Measurements from ENCODE around the gene MGME1. TPM values are rescaled to one million over a fixed set of nuclear protein-coding genes. Genes with fewer than 3 reads are reported as not detected.

The MGME1 gene
- total and polyA plus RNA-seq, 2 of the 13 experiments (the other 11 are each of a cell fraction or from before 2014, with no cell fraction given), result 36.7 to 66.6 TPM

- peaks cover 96% of the 10 kb centered on the region for H3K79me2 ChIP-seq (ENCODE audit: insufficient read depth, low read length)
- peaks cover 1 to 8% of the 10 kb centered on the region in 2 experiments; a peak in 4 of 5 replicates for H3K36me3 ChIP-seq (replicated peaks in 1 of 2; ENCODE audit: control insufficient read depth in 1 of 2, insufficient read depth in 2 of 2, low read length in 2 of 2)
- intact Hi-C loops (cut with micrococcal nuclease; ENCODE audit: unreplicated experiment), result loop anchor here (10.0 kb wide), 1 partner anchor 311 kb away; no protein-coding TSS in a partner anchor
- no peak overlapping the region for H2AFZ ChIP-seq (ENCODE audit: low read length)
- 73% methylated on average over 1 of the region's 1 CpG for WGBS (ENCODE audit: low lambda C conversion rate)
- BruUV-seq (replicated peaks), result no TSS peak
- ATAC-seq, result no peak
- no peaks in the 10 kb centered on the region for H3K9me3 ChIP-seq (ENCODE audit: low read length)
- FAIRE-seq, result no peak
- H3K4me1 ChIP-seq (ENCODE audit: insufficient read depth, low read length), result peaks cover 66% of the 10 kb centered on the region
- H3K27me3 ChIP-seq (ENCODE audit: control insufficient read depth in 1 of 2, insufficient read depth in 2 of 2, low read length in 2 of 2), result no peaks in the 10 kb centered on the region; a peak in 1 of 5 replicates
- H4K20me1 ChIP-seq (ENCODE audit: insufficient read depth, low read length), result peaks cover 82% of the 10 kb centered on the region
- H3K4me2 ChIP-seq (ENCODE audit: low read depth, low read length), result peak overlapping the region; percentile 95
- CTCF ChIA-PET (ENCODE audit: low intra/inter-chr PET ratio, low total read pairs), result no interaction called here
- H3K9ac ChIP-seq (ENCODE audit: insufficient read depth, low read depth, low read length), result peak overlapping the region; percentile 99
- in situ Hi-C loops (cut with HindIII; ENCODE audit: extremely low pct_ligation_motif_present, low pct_unique_long_range_greater_than_20kb), result no loop called here
- H3K27ac ChIP-seq (ENCODE audit: extremely low read length, insufficient read depth, low read length), result peak overlapping the region; percentile 97
- POLR2A ChIA-PET, result interaction anchor here (0.8 to 3.2 kb wide), 6 partner anchors 18 to 394 kb away, joined by 3 to 17 read pairs (median 4); partner anchors contain the start of genes DSTN, KAT14, PET117 and RRBP1
- no peak for DNase-seq (ENCODE audit: low spot score)
- peak overlapping the region; percentile 89 to 95 (median 89); a peak in 5 of 6 replicates for H3K4me3 ChIP-seq (replicated peaks in 1 of 3; ENCODE audit: insufficient read depth in 1 of 3, low read depth in 2 of 3, low read length in 3 of 3)
- TF ChIP-seq ZNF670 (CRISPR knock-in tag; IDR thresholded peaks at IDR 0.05; ENCODE audit: borderline replicate concordance) (0 out of 2 replicates have a peak, but pooled peaks have one; percentile 10), ZNF432 (CRISPR knock-in tag; IDR thresholded peaks at IDR 0.05; ENCODE audit: borderline replicate concordance) (no peak), DMAP1 (CRISPR knock-in tag; IDR thresholded peaks at IDR 0.05) (no peak), TOE1 (CRISPR knock-in tag; IDR thresholded peaks at IDR 0.05) (no peak), STAT6 (CRISPR knock-in tag; IDR thresholded peaks at IDR 0.05; ENCODE audit: borderline replicate concordance) (no peak), PATZ1 (CRISPR knock-in tag; IDR thresholded peaks at IDR 0.05) (no peak), RBM22 (optimal IDR thresholded peaks at IDR 0.05; ENCODE audit: low read length) (peak; percentile 74), POLR2AphosphoS5 (IDR thresholded peaks at IDR 0.05; ENCODE audit: low read depth, low read length) (peak; percentile 45; the same call in 1 of the 2 replicates), ZNF446 (CRISPR knock-in tag; IDR thresholded peaks at IDR 0.05) (no peak), ZKSCAN5 (CRISPR knock-in tag; IDR thresholded peaks at IDR 0.05) (no peak), PCBP2 (optimal IDR thresholded peaks at IDR 0.05; ENCODE audit: low read depth, low read length, poor library complexity, severe bottlenecking) (peak; percentile 9), ZFP1 (CRISPR knock-in tag; IDR thresholded peaks at IDR 0.05) (no peak), CC2D1A (CRISPR knock-in tag; IDR thresholded peaks at IDR 0.05) (0 out of 2 replicates have a peak, but pooled peaks have one; percentile 2), ZNF550 (CRISPR knock-in tag; IDR thresholded peaks at IDR 0.05; ENCODE audit: borderline replicate concordance) (no peak), KLF9 (CRISPR knock-in tag; IDR thresholded peaks at IDR 0.05; ENCODE audit: low read depth) (no peak), ATF7 (IDR thresholded peaks at IDR 0.05) (no peak), ATF7 (CRISPR knock-in tag; IDR thresholded peaks at IDR 0.05) (no peak), SATB2 (CRISPR knock-in tag; IDR thresholded peaks at IDR 0.05) (0 out of 2 replicates have a peak, but pooled peaks have one; percentile 17), ZSCAN20 (CRISPR knock-in tag; IDR thresholded peaks at IDR 0.05; ENCODE audit: borderline replicate concordance) (no peak), ZNF749 (CRISPR knock-in tag; IDR thresholded peaks at IDR 0.05; ENCODE audit: borderline replicate concordance) (no peak), ZNF547 (CRISPR knock-in tag; IDR thresholded peaks at IDR 0.05) (no peak), ZNF704 (CRISPR knock-in tag; IDR thresholded peaks at IDR 0.05; ENCODE audit: borderline replicate concordance) (no peak)
Observed at GRCh38 chr20:17964073-17964472, 4.7 kb upstream of the MGME1 start.

All from HepG2 (cell line).